Hematopoietic multipotent progenitor cell treated with erythropoietin and hydrocortisone succinate and interleukin-3 and kit ligand, for 15 days (in vitro differentiated cells): ENCODE data around the gene AGMO.

Experiments
- DNase-seq: peaks from one replicate; pipeline ENCODE4 v3.0.0-alpha.2; 2015; ENCODE audit warnings: low spot score

The AGMO gene

DNA sequence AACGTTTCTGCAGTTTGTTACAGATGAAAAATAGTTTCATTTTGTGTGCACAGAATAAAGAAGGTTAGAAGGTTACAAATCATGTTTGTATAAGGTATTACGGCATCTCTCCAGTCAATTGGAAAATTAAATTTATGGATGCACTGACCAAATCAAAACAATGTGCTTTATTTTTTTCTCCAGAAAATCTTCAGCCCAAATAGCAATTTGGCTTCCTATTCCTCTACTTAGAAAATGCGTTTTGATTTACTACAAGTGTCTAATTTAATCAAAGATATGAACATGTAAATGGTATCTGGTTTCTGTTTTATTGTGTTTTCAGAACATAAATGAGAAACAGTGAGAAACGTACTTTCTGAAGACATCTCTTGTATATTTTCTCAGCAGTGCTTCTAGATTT lies 63.4 kb downstream of the AGMO start:
- no peak for DNase-seq

DNA sequence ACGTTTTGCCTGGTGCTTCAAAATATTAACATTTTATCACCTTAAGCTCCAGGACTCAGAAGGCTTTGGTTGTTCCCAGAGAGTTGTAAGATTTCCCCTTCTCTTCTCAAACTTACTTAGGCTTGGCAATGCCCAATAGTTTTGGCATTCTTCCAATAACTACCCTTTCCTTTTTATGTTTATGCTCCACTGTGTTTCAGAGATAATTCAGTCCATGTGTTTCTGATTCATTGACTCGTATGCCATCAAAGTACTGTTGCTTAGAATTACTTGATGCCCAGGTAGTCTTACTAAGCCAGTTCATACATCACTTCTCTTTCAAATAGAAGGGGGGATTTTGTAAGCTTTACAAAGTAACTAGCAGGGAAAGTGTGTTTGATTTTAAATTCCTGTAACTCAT lies 66.6 kb downstream of the AGMO start:
- no peak for DNase-seq

DNA sequence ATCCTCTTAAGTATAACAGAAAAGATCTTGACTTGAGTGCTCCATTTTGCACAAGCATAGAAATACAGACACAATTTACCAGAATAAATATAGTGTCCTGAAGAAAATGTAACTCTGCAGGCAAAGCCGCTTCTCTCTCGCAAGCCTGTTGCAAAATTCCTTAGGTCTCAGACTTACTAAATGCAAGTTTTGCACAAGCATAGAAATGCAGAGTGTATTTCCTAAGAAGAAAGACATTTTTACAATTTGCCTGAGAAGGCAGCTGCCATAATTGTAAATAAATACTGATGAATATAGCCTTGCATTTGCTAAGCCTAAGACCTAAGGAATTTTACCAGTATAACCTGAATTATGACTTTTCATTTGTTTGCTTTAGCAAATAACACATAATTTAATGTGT lies 67.1 kb downstream of the AGMO start:
- DNase-seq = no peak

GRCh38 chr7:15491361-15491760 lies 70.5 kb downstream of the AGMO start:
- DNase-seq = no peak

GRCh38 chr7:15490291-15490690 lies 71.5 kb downstream of the AGMO start:
- no peak for DNase-seq

DNA sequence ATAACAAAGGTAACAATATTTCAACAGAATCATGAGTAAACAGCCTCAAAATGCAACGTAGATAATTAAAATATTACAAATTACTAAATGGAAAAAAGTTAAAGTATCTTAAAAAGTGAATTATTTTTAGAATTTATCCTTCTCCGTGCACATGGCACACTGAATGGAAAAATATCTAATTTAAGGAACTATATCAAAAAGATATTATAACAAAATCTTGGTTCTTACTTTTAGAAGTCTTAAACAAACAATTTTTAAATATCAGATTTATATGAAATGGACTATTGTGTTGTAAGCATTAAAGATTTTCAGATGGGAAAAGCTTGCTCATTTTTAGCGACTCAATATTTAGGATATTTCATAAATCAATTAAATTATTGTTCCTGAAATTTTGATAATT lies 72.0 kb downstream of the AGMO start:
- no peak for DNase-seq

- DNase-seq = no peak
Observed at GRCh38 chr7:15489383-15489782, 72.4 kb downstream of the AGMO start.

- no peak for DNase-seq
Observed at GRCh38 chr7:15488401-15488800, 73.4 kb downstream of the AGMO start.

DNA sequence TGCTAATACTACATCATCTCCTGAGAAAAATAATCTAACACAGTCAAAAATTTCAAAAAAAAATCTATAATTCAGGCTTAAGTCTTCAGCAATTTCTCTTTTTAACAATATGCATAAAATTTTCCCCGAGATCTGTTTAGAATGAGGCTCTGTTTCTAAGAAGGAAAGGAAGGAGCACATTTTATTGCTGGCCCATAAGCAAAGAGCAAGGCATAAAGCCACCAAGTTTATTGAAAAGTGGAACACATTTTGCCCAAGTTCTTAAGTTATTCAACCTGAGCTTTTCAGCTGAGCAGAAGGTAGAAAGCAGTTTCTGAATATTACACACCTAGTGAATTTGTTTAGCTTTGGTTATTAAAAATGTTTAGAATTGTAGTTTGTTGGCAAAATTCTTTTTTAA lies 73.9 kb downstream of the AGMO start:
- DNase-seq = no peak

- no peak for DNase-seq
Observed at GRCh38 chr7:15485998-15486397, 75.8 kb downstream of the AGMO start.

DNA sequence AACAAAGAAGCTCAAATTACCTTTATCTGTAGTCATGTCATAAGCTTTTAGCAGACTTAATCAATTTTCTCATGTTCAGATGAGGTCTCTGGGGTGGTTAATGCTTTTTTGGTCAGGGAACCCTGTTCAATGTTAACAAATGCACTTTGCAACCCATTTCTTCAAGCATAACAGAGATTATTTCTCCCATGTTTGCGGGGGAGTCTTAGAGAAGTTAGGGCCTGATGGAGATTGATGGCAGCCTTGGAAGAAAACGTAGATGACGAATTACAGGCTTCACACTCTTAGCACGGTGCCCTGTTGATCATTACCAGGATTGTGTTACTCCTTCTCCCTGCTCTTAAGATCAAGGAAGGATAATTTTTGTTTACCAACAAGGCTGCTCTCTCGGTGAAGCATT lies 76.4 kb downstream of the AGMO start:
- DNase-seq = no peak

GRCh38 chr7:15481132-15481531 lies 80.7 kb downstream of the AGMO start:
- DNase-seq = no peak

DNA sequence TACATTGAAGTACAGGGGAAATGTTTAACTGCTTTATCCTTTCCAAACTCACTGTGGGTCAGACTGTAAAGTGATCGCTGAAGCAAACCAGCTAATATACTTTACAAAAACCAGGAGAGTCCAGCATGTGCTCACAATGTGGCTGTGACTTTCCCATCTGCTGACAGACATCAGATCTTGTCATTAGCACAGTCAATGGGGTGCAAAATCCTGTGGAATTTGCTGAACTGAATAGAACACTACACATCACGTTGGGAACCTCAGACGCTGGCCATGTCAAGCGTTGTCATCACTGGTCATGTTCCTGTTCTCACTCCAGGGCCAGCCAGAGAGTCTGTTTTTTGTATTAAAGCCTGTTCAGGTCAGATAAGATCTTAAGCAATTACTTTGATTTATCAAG lies 83.4 kb downstream of the AGMO start:
- DNase-seq = no peak

GRCh38 chr7:15476531-15476918 lies 85.3 kb downstream of the AGMO start:
- no peak for DNase-seq

DNA sequence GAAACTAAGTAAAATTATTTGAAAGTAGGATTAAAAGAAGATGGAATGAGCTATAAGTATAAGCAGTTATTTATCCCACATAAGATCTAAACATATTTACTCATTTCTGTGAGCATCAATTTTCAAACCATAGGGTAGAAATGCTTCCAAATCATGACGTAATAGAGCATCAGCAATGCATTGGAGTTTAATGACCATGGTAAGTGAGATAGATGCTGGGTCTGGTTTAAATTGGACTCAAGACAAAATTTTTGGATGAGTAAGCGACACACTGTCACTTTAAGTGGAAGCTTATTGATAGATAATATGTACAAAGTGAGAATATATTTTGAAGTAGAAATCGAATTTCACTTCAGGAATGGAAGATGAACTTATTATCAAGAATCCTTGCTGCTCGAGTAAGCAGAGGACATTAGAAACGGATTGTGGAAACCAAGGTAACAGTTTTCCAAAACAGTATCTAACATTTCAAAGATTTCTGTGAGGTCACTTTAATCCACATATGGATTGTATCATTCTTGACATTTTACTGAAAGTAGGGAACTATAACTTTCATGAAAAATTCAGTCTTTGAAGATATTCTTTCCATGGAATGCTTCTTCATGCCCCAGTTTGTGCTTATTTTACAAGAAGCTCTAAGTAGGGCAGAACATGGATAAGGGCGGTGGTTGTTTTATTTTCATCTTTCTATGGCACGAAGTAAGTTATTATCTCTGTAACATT lies 85.8 kb downstream of the AGMO start:
- no peak for DNase-seq

GRCh38 chr7:15471669-15471950 lies 90.2 kb downstream of the AGMO start:
- DNase-seq = no peak

- no peak for DNase-seq
Observed at GRCh38 chr7:15470825-15471668, 90.8 kb downstream of the AGMO start.

DNA sequence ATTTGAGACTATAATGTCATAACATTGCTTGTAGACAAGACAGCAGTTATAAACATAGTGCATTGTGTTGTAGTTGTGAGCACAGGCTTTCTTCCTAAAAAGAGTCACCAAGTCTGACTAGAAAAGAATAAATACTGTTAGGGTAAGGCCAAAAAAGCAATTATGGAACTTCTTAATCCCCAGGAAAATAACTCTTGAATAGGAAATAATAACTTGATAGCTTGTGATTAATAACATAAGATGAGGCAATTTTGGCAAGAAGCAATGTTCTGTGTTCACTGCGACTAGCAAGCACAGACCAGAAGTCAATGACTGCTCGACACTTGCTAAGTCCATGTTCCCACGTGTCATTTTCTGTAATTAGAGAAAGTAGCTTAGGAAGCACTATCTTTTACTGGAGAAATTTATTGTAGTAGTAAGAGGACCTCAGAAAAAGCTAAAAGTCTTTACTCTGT lies 97.1 kb downstream of the AGMO start:
- DNase-seq = no peak

GRCh38 chr7:15463801-15464666 lies 97.8 kb downstream of the AGMO start:
- DNase-seq = no peak

DNA sequence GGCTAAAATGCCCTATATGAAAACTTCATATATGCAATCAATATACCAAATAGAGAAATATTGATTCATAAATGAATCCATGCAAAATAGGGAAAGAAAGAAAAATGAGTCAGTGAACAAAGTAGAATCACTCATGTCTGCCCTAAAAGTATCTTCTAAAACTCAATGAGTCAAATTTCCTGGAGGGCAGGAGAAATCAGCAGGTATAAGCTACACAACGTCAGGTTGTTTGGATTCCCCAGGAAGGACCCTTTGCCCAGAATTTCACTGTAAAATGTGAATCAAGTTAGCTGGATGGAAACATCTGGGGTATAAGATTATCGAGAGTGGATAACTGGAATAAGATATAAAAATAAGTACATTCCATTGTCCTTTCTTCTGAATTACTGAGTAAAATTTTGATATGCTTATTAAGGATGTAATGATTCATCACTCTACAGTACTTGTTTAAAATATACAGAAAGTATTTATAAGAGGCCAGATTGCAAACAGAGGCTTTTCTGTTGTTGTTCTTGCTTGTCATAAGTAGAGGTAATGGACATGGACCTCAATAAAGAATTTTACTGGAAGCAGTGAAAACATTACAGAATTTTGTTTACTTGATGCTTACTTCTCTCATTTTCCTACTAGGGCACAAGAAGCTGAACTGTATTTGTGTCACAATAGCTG lies 99.0 kb downstream of the AGMO start:
- no peak for DNase-seq

- no peak for DNase-seq
Observed at GRCh38 chr7:15461576-15461975, 100.2 kb downstream of the AGMO start.

- DNase-seq = no peak
Observed at GRCh38 chr7:15459018-15459615, 102.7 kb downstream of the AGMO start.
